IPS-15b (cell line): ENCODE results near the gene SPATA31C1.
"Not testable (repeated sequence)": the region's sequence is repeated elsewhere in the genome, so short reads cannot be mapped to it uniquely, and the experiment has no call there.

Source experiments
- H3K27me3 ChIP-seq: one replicate; pipeline ENCODE4 v1.6.1; 2013; ENCODE audit warnings: low read length; ENCODE audit not compliant: control insufficient read depth, insufficient read depth
- H3K36me3 ChIP-seq: one replicate; pipeline ENCODE4 v1.6.1; 2013; ENCODE audit warnings: low read length; ENCODE audit not compliant: control insufficient read depth, insufficient read depth
- H3K4me1 ChIP-seq: one replicate; pipeline ENCODE4 v1.6.1; 2013; ENCODE audit warnings: mild to moderate bottlenecking, low read length; ENCODE audit not compliant: control insufficient read depth, insufficient read depth
- H3K4me3 ChIP-seq: one replicate; pipeline ENCODE4 v1.5.1; 2013; ENCODE audit warnings: low read depth, low read length
- H3K9ac ChIP-seq: one replicate; pipeline ENCODE4 v1.6.1; 2013; ENCODE audit warnings: low read depth, mild to moderate bottlenecking, low read length
- H3K9me3 ChIP-seq: one replicate; pipeline ENCODE4 v1.6.1; 2013; ENCODE audit warnings: mild to moderate bottlenecking, low read length; ENCODE audit not compliant: control insufficient read depth, insufficient read depth

SPATA31C1 gene

DNA sequence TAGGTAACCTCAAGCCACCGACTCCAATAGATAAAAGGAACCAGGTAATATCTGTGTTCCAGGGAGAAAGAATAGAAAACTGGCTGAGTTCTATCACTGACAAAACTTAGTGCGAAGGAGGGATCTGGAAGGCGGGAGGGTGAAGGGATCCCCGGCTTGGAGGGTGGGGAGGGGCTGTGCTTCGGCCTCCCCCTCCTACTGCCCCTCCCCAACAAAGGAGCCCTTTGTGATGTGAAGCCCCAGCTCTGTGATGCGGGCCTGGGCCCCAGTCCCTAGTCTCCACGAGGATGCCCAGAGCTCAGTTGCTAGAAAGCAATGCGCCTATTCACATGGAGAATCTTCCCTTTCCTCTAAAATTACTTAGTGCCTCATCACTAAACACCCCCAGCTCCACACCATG, at the start of gene SPATA31C1:
Gene SPATA31C1, plus strand, starts transcription at position 301 of the 400 bp plus-strand sequence.
- not testable (repeated sequence) for H3K36me3 ChIP-seq, H3K9me3 ChIP-seq, H3K9ac ChIP-seq, H3K27me3 ChIP-seq, H3K4me1 ChIP-seq, H3K4me3 ChIP-seq

DNA sequence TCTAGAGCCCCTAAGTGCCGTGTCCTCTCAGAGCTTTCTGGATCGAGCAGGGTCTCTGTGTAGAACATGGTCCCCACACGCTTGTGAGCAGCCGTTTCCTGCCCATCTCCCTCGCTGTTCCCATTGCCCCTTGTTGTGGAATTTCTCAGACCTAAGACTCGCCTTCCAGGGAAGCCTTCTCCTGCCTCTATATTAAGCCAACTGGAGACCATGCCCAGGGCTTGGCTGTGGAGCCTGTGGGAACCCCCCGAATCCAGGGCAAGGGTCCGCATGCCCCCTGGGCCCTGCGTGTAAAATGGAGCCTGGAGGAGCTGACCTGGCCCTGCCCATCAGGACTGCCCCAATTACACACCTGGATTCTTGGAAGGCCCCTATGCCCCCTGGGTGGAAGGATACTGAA, 49.6 kb upstream of the SPATA31C1 start:
- H3K4me1 ChIP-seq, result peaks cover 1% of the 10 kb centered on the region
- no peaks in the 10 kb centered on the region for H3K27me3 ChIP-seq
- no peaks in the 10 kb centered on the region for H3K36me3 ChIP-seq
- no peak overlapping the region for H3K9ac ChIP-seq
- H3K9me3 ChIP-seq, result no peaks in the 10 kb centered on the region
- no peak overlapping the region for H3K4me3 ChIP-seq

DNA sequence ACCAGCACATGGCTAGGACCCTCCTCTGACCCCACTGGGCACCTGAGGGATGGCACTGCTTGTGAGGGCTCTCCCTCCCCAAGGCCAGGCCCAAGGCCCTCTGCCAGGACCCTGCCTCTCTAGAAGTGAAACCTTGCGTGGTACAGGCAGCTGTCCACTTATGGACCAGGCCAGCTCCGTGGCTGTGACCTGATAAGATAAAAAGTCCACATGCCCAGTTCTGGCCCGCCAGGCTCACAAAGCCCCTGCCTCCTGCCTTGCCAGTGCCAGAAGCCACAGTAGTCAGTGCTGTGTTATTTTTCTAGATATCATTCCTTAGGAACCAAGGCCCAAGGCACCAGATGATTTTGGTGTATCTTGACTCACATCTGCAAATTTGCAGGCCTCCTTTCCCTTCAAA, 49.1 kb upstream of the SPATA31C1 start:
- Histone ChIP-seq H3K36me3 (no peaks in the 10 kb centered on the region), H3K4me1 (no peaks in the 10 kb centered on the region), H3K9ac (no peak overlapping the region), H3K27me3 (no peaks in the 10 kb centered on the region), H3K9me3 (no peaks in the 10 kb centered on the region), H3K4me3 (no peak overlapping the region)

DNA sequence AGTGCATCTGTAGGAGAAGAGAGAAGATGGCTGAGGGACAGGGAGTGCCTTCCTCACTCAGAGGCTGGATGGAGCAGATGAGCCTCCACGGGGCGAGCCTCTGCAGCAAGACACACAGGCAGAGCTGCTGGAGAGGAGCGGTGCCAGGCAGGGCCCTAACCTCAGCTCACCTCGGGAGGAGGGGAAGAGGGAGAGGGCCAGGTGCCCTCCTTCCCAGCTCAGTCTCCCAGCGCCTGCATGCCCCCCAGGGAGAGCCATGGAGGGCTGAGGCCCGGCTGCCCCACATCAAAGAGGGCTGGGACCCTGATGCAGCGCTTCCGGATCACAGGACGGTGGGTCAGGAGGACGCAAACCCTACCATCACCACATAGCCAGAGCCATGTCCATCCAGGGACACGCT, 48.7 kb upstream of the SPATA31C1 start:
- H3K4me1 ChIP-seq, result no peaks in the 10 kb centered on the region

DNA sequence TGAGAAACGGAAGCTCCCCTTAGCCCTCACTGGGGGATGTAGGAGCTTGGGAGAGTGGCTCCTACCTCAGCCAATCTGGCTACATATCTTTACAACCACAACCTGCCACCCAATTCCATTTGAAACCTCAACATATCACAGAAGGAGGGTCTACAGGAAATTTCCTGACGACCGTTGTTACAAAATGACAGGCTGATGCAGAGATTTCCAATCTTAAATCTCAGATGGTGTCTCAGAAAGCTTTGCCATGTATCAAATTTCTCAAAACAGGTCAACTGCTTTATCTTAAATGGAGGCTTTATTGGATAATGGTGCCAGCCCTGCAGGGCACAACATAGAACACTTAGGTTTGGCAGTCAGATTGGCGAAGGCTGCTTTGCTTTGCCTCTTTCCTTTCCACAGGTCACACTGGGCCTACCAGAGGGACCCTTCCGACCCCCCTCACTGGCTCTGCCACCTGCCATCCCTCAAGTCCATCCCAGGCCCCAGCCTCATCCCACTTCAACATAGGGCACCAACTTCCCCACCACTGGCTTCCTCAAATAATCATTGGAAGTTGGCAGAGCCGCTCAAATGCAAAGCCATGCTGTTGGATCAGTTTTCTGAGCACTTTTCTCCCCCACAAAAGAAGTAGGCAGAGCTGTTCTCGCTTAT, 46.2 kb upstream of the SPATA31C1 start:
- Histone ChIP-seq H3K4me1 (peaks cover 4% of the 10 kb centered on the region), H3K27me3 (no peaks in the 10 kb centered on the region), H3K9me3 (no peaks in the 10 kb centered on the region), H3K4me3 (no peak overlapping the region), H3K36me3 (no peaks in the 10 kb centered on the region), H3K9ac (no peak overlapping the region)

More for the DNA sequence above, 48.7 kb upstream of the SPATA31C1 start:
- Histone ChIP-seq H3K9ac (no peak overlapping the region), H3K9me3 (no peaks in the 10 kb centered on the region), H3K4me3 (no peak overlapping the region), H3K27me3 (no peaks in the 10 kb centered on the region), H3K36me3 (no peaks in the 10 kb centered on the region)

DNA sequence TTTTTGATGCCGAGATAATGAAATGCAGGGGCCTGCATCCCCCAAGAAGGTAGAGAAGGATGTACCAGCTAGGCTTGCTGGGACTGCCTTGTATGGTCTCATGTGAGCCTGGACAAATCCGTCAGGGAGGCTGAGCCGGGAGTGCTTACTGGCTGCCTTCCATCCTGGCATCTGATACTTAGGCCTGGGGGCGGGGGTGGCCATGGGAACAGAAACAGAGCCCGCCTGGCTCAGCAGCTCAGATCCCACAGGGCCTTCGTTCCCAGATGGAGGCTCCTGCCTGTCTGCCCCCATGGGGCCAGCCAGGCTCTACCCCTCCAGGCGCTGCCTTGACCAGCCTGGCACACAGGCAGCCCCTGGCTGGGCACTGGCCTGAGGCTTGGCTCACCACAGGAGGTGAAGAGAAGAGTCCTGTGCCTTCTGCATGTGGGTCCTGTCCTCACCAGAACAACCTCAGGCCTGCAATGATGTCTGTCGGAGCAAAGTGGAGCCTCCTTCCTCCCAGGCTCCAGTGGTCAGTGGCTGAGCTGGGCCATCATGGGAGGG, 45.6 kb upstream of the SPATA31C1 start:
- Histone ChIP-seq H3K4me3 (no peak overlapping the region), H3K4me1 (peaks cover 5% of the 10 kb centered on the region)

DNA sequence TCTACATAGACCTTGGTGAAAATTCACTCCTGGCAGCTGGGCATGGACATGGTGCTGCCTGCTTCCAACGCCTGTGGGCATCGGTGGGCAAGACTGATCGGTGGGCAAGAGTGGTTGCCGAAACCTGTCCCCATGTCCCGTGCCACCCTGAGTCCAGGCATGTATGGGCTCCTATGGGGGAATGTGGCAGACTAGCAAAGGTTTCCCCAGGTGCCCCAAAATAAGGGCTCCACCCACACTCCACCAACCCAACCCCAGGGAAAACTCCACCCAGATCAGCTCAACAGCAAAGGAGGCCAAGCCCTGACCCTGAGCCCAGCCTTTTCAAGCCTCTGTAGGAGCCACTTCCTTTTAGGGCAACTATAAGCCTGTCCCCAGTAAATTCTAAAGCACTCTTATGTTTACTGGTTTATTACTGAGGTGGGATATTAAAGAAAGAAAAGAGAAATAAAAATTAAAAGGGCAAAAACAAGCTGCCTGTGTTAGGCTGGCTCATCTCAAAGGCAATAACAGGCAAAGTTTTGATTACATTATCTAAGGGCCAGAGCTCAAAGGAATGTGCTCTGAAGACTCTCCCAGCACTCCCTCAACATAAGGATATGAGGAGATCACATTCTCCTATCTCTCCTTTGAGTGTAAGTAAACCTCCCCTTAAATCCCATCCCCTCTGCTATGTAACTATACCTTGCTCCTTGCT, 44.0 kb upstream of the SPATA31C1 start:
- Histone ChIP-seq H3K9me3 (no peaks in the 10 kb centered on the region), H3K36me3 (no peaks in the 10 kb centered on the region), H3K9ac (no peak overlapping the region), H3K27me3 (no peaks in the 10 kb centered on the region), H3K4me3 (no peak overlapping the region), H3K4me1 (peaks cover 6% of the 10 kb centered on the region)

More for the DNA sequence above, 45.6 kb upstream of the SPATA31C1 start:
- Histone ChIP-seq H3K9ac (no peak overlapping the region), H3K9me3 (no peaks in the 10 kb centered on the region), H3K27me3 (no peaks in the 10 kb centered on the region), H3K36me3 (no peaks in the 10 kb centered on the region)

DNA sequence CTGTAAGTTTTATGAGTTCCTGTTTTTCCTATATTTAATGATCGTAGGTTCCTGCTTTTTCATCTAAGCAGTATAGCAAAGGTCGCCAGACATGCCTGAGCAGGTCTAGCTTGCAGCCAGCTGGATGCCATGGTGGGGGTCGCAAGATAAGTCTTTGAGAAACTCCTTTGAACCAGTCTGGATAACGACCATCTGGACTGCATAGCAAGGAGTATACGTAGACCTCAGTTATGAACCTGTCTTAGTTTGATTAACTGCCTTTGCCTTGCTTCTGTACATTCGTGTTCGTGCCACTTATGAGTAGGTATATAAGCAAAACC, 43.5 kb upstream of the SPATA31C1 start:
- no peaks in the 10 kb centered on the region for H3K27me3 ChIP-seq
- H3K9ac ChIP-seq, result no peak overlapping the region
- H3K4me1 ChIP-seq, result peaks cover 11% of the 10 kb centered on the region
- H3K9me3 ChIP-seq, result no peaks in the 10 kb centered on the region
- H3K36me3 ChIP-seq, result no peaks in the 10 kb centered on the region
- no peak overlapping the region for H3K4me3 ChIP-seq

DNA sequence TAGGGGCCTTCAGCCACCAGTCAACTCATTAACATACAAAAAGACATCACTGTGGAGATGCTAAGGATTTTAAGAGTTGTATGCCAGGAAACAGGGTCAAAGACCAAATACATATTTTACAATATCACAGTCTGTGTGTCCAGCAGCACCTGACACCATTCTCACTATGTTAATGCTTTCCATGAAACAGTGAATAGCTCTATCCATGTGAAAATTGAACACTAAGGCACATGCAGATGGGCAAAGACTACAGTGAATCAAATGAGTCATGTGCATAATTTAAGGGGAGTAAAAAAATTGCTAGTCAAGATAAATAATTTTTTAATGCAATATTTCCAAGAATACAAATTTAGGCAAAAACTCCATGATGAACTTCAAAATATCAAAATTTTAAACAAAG, 42.7 kb upstream of the SPATA31C1 start:
- H3K36me3 ChIP-seq, result no peaks in the 10 kb centered on the region
- H3K27me3 ChIP-seq, result no peaks in the 10 kb centered on the region
- no peak overlapping the region for H3K4me3 ChIP-seq
- H3K4me1 ChIP-seq, result peaks cover 11% of the 10 kb centered on the region
- no peak overlapping the region for H3K9ac ChIP-seq
- no peaks in the 10 kb centered on the region for H3K9me3 ChIP-seq

DNA sequence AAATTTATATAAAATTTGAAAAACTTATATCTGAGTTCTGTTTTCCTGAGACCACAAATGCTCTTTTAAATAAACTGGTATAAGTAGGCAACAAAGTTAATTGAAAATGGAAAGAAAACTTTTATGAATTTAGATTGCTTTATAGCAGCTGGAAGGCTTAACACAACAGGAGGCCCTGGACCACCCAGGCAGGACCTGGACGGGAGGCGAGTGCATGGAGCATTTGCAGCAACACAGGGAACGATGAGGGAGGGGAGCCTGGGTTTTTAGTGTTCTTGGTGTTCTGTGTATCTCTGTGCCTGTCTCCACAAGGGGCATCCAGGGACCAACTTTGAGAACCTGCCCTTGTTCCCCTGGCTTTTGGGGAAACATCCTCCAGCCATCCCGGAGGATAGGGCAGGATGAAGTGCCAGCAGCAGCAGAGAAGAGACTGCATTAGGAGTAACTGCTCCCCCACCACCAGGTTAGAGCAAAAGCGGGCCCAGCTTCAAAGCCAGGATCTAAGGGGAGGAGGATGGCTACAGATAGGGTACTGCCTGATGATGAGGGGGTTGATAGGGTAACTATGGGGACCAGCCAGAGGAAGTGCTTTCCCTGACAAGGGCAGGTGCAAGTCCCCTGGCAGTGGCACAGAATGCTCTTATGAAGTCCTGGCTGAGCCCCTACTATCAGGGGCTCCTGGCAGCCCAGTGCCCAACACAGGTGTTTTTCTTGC, 41.8 kb upstream of the SPATA31C1 start:
- Histone ChIP-seq H3K27me3 (no peaks in the 10 kb centered on the region), H3K9ac (no peak overlapping the region), H3K36me3 (no peaks in the 10 kb centered on the region), H3K4me1 (peaks cover 11% of the 10 kb centered on the region), H3K9me3 (no peaks in the 10 kb centered on the region), H3K4me3 (no peak overlapping the region)

DNA sequence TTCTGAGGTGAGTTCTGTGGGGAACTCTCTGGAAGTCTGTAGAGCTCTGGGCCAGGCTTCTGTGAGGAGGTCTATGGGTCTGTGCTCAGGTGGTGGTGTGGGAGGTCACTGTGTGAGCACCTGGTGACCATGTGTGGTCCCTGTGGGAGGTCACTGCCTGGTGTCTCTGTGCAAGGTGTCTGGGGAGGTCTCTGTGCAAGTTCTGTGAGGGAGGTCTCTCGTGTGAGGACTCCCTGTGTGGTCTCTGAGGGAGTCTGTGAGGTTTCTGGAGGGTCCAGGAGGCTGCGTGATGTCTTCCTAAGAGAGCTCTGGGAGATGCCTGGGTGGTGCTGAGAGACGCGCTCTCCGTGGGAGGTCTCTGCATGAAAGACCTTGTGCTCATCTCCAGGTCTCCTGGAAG, 41.1 kb upstream of the SPATA31C1 start:
- no peaks in the 10 kb centered on the region for H3K36me3 ChIP-seq
- peaks cover 11% of the 10 kb centered on the region for H3K4me1 ChIP-seq
- no peak overlapping the region for H3K9ac ChIP-seq
- no peak overlapping the region for H3K4me3 ChIP-seq
- H3K9me3 ChIP-seq, result no peaks in the 10 kb centered on the region
- no peaks in the 10 kb centered on the region for H3K27me3 ChIP-seq
